ENCODE measurements around the gene CNTRL.

- TF ChIP-seq CTCF (conservative IDR thresholded peaks at IDR 0.05 in 1 of 2, IDR thresholded peaks at IDR 0.05 in 1 of 2; ENCODE audit: low read depth in 1 of 2, low read length in 2 of 2), result no peak
- no peak for TF ChIP-seq EZH2 (IDR thresholded peaks at IDR 0.05; ENCODE audit: low read length, missing control alignments)
Measured at GRCh38 chr9:121219530-121219929, 144.8 kb downstream of the CNTRL start.
